Fibroblast of pulmonary artery (primary cell): Measurements from ENCODE around the gene PCDH1.

Source experiments
- DNase-seq: peaks from one replicate; pipeline ENCODE4 v3.0.0-alpha.2; 2010; ENCODE audit warnings: low read depth
- H3K4me3 ChIP-seq: replicated peaks from 2 replicates; pipeline ENCODE4 v1.5.1; 2011; ENCODE audit warnings: low read depth, mild to moderate bottlenecking, control low read depth, low read length, moderate library complexity
- TF ChIP-seq, protein P1 (sequence below): IDR thresholded peaks from 2 replicates; pipeline ENCODE4 v1.5.1; 2011; ENCODE audit warnings: mild to moderate bottlenecking, control low read depth, low read length, inconsistent platforms; ENCODE audit errors: missing control alignments

PCDH1 gene

DNA sequence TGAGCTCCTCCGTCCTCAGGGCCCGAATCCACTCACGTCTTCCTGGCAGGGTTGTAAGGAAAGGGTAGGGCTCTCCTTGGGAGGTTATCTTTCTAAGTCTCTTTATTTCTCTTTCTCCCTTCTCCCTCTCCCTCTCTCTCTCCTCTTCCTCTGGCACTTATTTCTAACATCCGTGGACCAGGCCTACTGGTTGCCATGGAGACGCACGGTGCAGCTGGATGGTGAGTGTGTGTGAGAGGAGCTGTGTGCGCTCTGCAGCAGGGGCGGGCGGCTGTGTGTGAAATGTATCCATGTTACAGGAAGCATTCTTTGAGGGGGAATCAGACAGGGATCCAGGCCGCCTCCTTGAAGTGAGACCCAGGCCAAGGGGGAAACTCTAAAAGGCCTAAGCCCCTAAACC is 32.2 kb downstream of the PCDH1 start:
- peak; percentile 65 for DNase-seq
- TF ChIP-seq, protein P1, sequence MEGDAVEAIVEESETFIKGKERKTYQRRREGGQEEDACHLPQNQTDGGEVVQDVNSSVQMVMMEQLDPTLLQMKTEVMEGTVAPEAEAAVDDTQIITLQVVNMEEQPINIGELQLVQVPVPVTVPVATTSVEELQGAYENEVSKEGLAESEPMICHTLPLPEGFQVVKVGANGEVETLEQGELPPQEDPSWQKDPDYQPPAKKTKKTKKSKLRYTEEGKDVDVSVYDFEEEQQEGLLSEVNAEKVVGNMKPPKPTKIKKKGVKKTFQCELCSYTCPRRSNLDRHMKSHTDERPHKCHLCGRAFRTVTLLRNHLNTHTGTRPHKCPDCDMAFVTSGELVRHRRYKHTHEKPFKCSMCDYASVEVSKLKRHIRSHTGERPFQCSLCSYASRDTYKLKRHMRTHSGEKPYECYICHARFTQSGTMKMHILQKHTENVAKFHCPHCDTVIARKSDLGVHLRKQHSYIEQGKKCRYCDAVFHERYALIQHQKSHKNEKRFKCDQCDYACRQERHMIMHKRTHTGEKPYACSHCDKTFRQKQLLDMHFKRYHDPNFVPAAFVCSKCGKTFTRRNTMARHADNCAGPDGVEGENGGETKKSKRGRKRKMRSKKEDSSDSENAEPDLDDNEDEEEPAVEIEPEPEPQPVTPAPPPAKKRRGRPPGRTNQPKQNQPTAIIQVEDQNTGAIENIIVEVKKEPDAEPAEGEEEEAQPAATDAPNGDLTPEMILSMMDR: no peak
- no peak overlapping the region for H3K4me3 ChIP-seq

DNA sequence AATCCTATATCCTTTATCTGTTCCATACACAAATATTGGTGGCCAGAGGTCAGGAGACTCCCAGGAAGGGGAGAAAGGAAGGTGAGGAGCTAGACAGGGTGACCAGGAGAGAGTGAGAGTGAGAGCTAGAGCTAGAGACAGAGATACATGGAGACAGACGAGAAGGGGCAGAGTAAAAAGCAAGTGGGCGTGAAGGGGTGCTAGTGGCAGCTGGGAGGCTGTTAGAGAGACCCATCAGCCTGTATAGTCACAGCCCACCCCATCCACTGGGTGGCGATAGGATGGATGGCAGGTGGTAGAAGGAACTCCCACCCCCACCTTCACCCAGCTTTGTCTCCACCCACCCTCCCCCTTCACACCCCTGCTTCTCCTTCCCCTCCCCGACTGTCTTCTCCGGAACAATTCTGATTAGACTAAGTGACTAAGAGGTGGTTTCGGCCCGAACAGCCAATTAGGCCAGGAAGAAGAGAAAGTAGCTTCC is 32.8 kb downstream of the PCDH1 start:
- no peak overlapping the region for H3K4me3 ChIP-seq
- no peak for DNase-seq
- TF ChIP-seq, protein P1: no peak

DNA sequence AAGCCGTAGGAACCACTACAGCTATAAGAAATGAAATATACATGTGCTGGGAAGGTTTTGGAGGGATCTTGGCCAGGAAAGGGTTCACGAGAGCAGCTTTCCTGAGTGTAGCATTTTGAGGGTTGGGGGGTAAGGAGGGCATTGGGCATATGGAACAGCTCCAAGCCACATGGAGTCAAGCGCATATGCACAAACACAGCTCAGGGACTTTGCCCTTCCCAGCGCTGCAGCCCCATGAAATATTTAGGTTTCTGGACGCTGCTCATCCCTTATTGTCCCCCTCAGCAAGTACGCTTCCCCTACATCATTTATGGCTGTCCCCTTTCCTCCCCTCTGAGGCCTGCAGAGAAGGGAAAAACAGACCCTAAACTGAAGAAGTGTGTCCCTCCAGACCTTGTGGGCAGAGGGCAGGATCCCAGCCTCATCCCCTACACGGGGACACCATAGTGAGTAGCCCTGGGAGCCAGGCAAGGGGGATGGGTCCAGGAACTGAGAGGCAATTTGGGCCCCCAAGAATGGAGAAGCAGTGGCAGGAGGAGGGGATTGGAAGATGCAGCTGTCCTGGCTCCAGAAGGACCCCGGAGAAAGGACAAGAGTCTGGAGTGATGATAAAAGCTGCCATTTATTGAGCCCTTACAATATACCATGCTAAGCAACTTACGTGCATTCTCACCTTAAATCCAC is 33.7 kb downstream of the PCDH1 start:
- TF ChIP-seq, protein P1: no peak
- DNase-seq: no peak
- H3K4me3 ChIP-seq: no peak overlapping the region

DNA sequence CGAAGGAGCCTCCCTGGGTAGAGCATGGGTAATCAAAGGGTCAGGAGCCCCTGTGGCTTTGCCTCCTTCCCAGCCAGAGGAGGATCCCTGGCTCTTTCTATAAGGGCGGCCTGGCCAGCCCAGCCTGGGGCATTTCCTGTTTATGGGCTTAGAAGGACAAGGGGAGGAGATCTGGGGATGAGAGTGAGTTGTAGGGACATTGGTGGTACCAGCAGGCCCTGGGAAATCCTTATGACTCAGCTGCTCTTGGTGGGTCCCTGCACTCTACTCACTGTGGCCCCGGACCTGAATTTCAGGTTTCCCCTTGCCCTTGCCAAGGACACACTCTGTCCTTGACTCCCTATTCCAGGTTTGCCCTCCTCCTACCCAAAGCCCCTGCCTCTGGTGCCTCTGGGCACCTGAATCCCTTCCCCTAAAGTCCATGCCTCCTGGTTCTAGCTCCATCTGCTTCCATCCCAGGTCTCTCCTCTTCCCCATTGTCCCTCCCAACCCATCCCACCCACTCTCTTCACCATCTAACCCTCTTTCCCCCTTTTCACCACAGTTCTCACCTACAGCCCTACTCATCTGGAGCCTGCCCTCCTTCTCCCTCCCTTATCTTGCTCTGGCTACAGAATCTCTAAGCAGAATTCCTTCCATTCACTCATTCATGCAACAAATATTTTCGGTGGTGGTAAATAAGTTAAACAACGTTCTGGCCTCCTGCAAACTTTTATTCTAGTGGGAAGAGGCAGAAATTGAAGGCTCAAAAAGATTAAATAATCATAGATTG is 34.9 kb downstream of the PCDH1 start:
- DNase-seq: peak; percentile 36
- TF ChIP-seq, protein P1: no peak
- no peak overlapping the region for H3K4me3 ChIP-seq

DNA sequence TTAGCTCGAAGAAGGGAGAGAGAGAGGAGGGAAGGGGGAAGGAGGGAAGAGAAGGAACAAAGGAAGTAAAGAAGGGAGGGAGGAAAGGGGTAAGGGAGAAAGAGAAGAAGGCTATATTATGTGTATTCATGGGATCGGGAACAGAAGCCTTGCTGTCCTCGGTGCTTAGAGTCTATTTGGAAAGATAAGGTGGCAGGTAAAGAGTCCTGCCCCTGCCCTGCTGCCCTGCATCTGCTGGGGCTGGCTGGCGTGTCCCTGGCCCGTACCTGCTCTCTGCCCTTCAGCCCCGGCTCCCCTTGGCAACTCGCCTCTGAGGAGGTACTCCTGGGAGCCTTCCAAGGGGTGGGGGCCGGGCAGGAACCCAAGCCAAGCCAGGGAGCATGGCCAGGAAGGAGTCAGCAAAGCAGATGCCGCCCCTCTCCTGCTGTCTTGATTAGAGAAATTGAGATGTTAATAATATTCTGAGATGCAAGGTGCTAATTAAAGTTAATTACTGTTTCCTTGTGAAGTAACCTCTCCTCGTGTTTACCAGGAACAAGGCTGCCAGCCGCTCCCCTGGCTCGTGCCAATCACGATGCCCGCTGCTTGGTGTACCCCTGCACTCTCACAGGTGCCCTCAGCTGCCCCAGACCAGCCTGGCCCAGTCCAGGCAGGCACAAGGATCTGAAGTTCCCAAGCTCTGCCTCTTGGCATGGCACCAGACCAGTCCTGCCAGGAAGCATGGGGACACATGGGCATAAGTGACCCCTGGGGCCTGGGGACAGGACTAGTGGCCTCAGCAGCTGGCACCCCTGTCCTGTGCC is 36.6 kb downstream of the PCDH1 start:
- TF ChIP-seq, protein P1: no peak
- H3K4me3 ChIP-seq: no peak overlapping the region
- DNase-seq: no peak

DNA sequence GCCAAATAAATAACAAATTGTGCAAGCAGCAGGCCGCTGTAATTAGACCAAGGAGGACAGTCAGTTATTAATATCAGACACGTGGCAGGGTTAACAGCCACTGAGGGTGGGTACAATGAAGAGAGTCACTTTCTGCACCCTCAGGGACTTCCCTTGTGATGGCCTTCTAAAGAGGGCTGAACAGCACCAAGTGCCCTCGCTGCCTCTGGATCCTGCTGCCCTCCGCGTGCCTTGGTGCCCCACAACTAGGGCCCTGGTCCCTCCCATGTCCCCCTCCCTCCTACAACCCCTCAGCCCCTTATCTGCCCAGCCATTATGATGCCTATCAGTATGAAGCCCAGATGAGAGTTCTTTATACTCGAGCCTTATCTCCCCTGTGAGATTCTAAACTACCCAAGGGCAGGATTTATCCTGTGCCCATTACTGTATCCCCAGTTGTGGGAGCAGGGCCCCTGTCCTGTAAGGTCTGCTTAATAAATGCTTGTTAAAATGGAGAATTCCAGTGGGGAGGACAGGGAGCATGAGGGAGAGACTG is 37.3 kb downstream of the PCDH1 start:
- TF ChIP-seq, protein P1: no peak
- no peak overlapping the region for H3K4me3 ChIP-seq
- DNase-seq: no peak
